ENCODE results near the gene CLINT1.
A peak's percentile ranks its signal among the peaks of the same experiment; 100 is the strongest.

The CLINT1 gene

GRCh38 chr5:157818368-157818767, 40.6 kb downstream of the CLINT1 start:
- no peak overlapping the region for H3K4me3 ChIP-seq
- no peak for TF ChIP-seq CTCF (IDR thresholded peaks at IDR 0.05)
- no peak overlapping the region for H3K27ac ChIP-seq
- no peak for DNase-seq (ENCODE audit: low spot score)

- no peak for DNase-seq (ENCODE audit: low spot score)
- H3K27ac ChIP-seq, result no peak overlapping the region
- no peak for TF ChIP-seq CTCF (IDR thresholded peaks at IDR 0.05)
Measured at GRCh38 chr5:157817928-157818327, 41.0 kb downstream of the CLINT1 start.

GRCh38 chr5:157817387-157817702, 41.6 kb downstream of the CLINT1 start:
- no peak for DNase-seq (ENCODE audit: low spot score)
- Histone ChIP-seq H3K27ac (peak overlapping the region in 1 of 2 donors; percentile 9), H3K4me3 (no peak overlapping the region)
- no peak for TF ChIP-seq CTCF (IDR thresholded peaks at IDR 0.05)

More at GRCh38 chr5:157817928-157818327, 41.0 kb downstream of the CLINT1 start:
- no peak overlapping the region for H3K4me3 ChIP-seq

- no peak for DNase-seq (ENCODE audit: low spot score)
- no peak overlapping the region for H3K27ac ChIP-seq
- H3K4me3 ChIP-seq, result no peak overlapping the region
- TF ChIP-seq CTCF (IDR thresholded peaks at IDR 0.05), result peak; percentile 26
Measured at GRCh38 chr5:157816682-157817386, 42.1 kb downstream of the CLINT1 start.

GRCh38 chr5:157812086-157812485, 46.9 kb downstream of the CLINT1 start:
- TF ChIP-seq CTCF (IDR thresholded peaks at IDR 0.05), result no peak
- no peak overlapping the region for H3K27ac ChIP-seq

GRCh38 chr5:157808043-157808442, 50.9 kb downstream of the CLINT1 start:
- TF ChIP-seq CTCF (IDR thresholded peaks at IDR 0.05), result no peak
- no peak overlapping the region for H3K4me3 ChIP-seq
- no peak for DNase-seq (ENCODE audit: low spot score)
- H3K27ac ChIP-seq, result no peak overlapping the region

More at GRCh38 chr5:157812086-157812485, 46.9 kb downstream of the CLINT1 start:
- no peak for DNase-seq (ENCODE audit: low spot score)
- no peak overlapping the region for H3K4me3 ChIP-seq

GRCh38 chr5:157802736-157803135, 56.2 kb downstream of the CLINT1 start:
- no peak for TF ChIP-seq CTCF (IDR thresholded peaks at IDR 0.05)
- Histone ChIP-seq H3K4me3 (no peak overlapping the region), H3K27ac (no peak overlapping the region)
- no peak for DNase-seq (ENCODE audit: low spot score)

Data from coronary artery (tissue), 2 donors.